Measurements from ENCODE around the gene TSKS. TPM values are rescaled to one million over a fixed set of nuclear protein-coding genes. Genes with fewer than 3 reads are reported as not detected.

Gene TSKS
- polyA plus RNA-seq, 3 donors = 0.37 to 0.81 (median 0.51) TPM

DNA sequence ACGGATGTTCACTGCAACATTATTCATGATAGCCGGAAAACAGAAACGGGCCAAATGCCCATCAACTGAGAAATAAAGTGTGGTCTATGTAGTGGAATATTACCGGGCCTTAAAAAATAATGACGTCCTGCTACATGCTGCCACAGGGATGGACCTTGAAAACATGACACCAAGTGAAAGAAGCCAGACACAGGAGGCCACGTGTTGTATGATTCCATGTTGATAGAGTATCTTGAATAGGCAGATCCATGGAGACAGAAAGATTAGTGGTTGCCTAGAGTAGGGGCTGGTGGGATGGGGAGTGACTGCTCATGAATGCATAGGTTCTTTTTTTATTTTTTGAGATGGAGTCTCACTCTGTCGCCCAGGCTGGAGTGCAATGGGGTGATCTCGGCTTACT lies 7.4 kb upstream of the TSKS start:
- Histone ChIP-seq H3K27me3 (ENCODE audit: control insufficient read depth in 2 of 2, insufficient read depth in 2 of 2, low read length in 2 of 2) (no peaks in the 10 kb centered on the region), H3K4me1 (ENCODE audit: control insufficient read depth in 1 of 2, insufficient read depth in 2 of 2, low read length in 2 of 2) (peaks cover 44 to 47% of the 10 kb centered on the region in 2 donors), H3K36me3 (replicated peaks in 1 of 2; ENCODE audit: control insufficient read depth in 1 of 2, insufficient read depth in 2 of 2, low read length in 2 of 2) (peaks cover under 1 to 15% of the 10 kb centered on the region in 2 donors), H3K4me3 (replicated peaks in 1 of 3; ENCODE audit: low read depth in 2 of 3, low read length in 3 of 3) (no peak overlapping the region), H3K4me2 (replicated peaks; ENCODE audit: extremely low read depth, low read length, poor library complexity, severe bottlenecking) (no peak overlapping the region), H4K20me1 (ENCODE audit: insufficient read depth, low read length) (peaks cover 56% of the 10 kb centered on the region), H2AFZ (ENCODE audit: insufficient read depth, low read depth, low read length, poor library complexity, severe bottlenecking) (no peak overlapping the region), H3K27ac (ENCODE audit: low read depth in 1 of 2, low read length in 2 of 2) (no peak overlapping the region), H3K79me2 (ENCODE audit: insufficient read depth, low read length) (peaks cover 87% of the 10 kb centered on the region), H3K9ac (ENCODE audit: insufficient read depth, low read length, poor library complexity, severe bottlenecking) (no peak overlapping the region), H3K9me3 (replicated peaks in 1 of 2; ENCODE audit: control insufficient read depth in 1 of 2, insufficient read depth in 1 of 2, low read length in 2 of 2) (no peaks in the 10 kb centered on the region)
- TF ChIP-seq, protein P1, sequence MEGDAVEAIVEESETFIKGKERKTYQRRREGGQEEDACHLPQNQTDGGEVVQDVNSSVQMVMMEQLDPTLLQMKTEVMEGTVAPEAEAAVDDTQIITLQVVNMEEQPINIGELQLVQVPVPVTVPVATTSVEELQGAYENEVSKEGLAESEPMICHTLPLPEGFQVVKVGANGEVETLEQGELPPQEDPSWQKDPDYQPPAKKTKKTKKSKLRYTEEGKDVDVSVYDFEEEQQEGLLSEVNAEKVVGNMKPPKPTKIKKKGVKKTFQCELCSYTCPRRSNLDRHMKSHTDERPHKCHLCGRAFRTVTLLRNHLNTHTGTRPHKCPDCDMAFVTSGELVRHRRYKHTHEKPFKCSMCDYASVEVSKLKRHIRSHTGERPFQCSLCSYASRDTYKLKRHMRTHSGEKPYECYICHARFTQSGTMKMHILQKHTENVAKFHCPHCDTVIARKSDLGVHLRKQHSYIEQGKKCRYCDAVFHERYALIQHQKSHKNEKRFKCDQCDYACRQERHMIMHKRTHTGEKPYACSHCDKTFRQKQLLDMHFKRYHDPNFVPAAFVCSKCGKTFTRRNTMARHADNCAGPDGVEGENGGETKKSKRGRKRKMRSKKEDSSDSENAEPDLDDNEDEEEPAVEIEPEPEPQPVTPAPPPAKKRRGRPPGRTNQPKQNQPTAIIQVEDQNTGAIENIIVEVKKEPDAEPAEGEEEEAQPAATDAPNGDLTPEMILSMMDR (IDR thresholded peaks at IDR 0.05) = no peak
- 100% methylated on average over 6 of the region's 8 CpGs for WGBS (ENCODE audit: insufficient coverage)
- Mint-ChIP-seq H3K27ac (peak overlapping the region in 3 of 7 donors; percentile 18 to 45 (median 19)), H3K36me3 (peaks cover 15 to 44% of the 10 kb centered on the region in 2 donors), H3K4me3 (no peak overlapping the region), H3K9me3 (no peaks in the 10 kb centered on the region), H3K27me3 (ENCODE audit: low read depth in 3 of 3) (peaks cover 0 to 2% (median 2%) of the 10 kb centered on the region in 3 donors), H3K4me1 (peaks cover 54% of the 10 kb centered on the region)
- intact Hi-C loops (cut with micrococcal nuclease) = no loop called here
- DNase-seq = no peak

DNA sequence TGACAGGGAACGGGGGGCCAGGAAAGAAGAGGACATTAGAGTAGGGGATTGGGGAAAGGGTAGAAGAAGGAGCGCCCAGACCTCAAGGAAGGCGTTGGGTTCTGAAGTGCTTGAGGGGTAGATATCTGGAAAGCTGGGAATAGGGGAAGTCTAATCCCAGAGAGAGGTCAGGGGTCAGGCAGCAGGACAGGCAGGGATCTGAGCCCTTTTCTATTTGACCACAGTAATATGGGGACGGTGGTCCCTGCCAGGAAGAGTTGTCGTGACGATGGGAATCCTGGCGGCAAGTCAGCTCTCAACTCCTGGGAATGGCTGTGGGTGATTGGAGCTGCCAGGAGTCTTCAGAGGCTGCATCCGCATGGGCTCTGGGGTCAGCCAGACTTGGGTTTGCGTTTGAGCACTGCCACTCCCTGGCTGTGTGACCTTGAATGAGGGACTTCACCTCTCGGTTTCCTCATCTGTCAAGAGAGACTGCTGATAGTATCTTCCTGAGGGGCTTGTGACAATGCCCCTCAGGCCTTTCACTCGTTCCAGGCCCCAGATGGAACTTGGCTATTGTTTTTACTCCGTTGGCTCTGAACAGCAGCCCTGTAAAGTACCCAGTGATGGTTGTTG lies 5.0 kb upstream of the TSKS start:
- Histone ChIP-seq H3K27ac (ENCODE audit: low read depth in 1 of 2, low read length in 2 of 2) (peak overlapping the region in 1 of 2 donors; percentile 88), H4K20me1 (ENCODE audit: insufficient read depth, low read length) (peaks cover 39% of the 10 kb centered on the region), H3K4me1 (ENCODE audit: control insufficient read depth in 1 of 2, insufficient read depth in 2 of 2, low read length in 2 of 2) (peaks cover 30 to 34% of the 10 kb centered on the region in 2 donors), H3K4me3 (replicated peaks in 1 of 3; ENCODE audit: low read depth in 2 of 3, low read length in 3 of 3) (peak overlapping the region; percentile 94 to 99 (median 96)), H3K27me3 (ENCODE audit: control insufficient read depth in 2 of 2, insufficient read depth in 2 of 2, low read length in 2 of 2) (no peaks in the 10 kb centered on the region), H3K9ac (ENCODE audit: insufficient read depth, low read length, poor library complexity, severe bottlenecking) (peak overlapping the region; percentile 90), H3K9me3 (replicated peaks in 1 of 2; ENCODE audit: control insufficient read depth in 1 of 2, insufficient read depth in 1 of 2, low read length in 2 of 2) (no peaks in the 10 kb centered on the region), H3K36me3 (replicated peaks in 1 of 2; ENCODE audit: control insufficient read depth in 1 of 2, insufficient read depth in 2 of 2, low read length in 2 of 2) (peaks cover 0 to 12% of the 10 kb centered on the region in 2 donors), H3K79me2 (ENCODE audit: insufficient read depth, low read length) (peaks cover 63% of the 10 kb centered on the region), H3K4me2 (replicated peaks; ENCODE audit: extremely low read depth, low read length, poor library complexity, severe bottlenecking) (peak overlapping the region; percentile 99), H2AFZ (ENCODE audit: insufficient read depth, low read depth, low read length, poor library complexity, severe bottlenecking) (no peak overlapping the region)
- Mint-ChIP-seq H3K27ac (peak overlapping the region in 5 of 7 donors; percentile 83 to 97 (median 94)), H3K27me3 (ENCODE audit: low read depth in 3 of 3) (peaks cover 0 to 2% (median 2%) of the 10 kb centered on the region in 3 donors), H3K4me1 (peaks cover 38% of the 10 kb centered on the region), H3K9me3 (no peaks in the 10 kb centered on the region), H3K36me3 (peaks cover 11 to 30% of the 10 kb centered on the region in 2 donors), H3K4me3 (peak overlapping the region; percentile 96 to 98)
- no peak for DNase-seq
- TF ChIP-seq, protein P1 (IDR thresholded peaks at IDR 0.05) = no peak
- 87% methylated on average over 10 of the region's 12 CpGs for WGBS (ENCODE audit: insufficient coverage)
- intact Hi-C loops (cut with micrococcal nuclease) = loop anchor here (2.0 to 5.0 kb wide), 5 partner anchors 39 to 127 kb away; partner anchors contain the start of genes MED25 (in 1 of the 2), PNKP (in 1 of the 2) and RRAS (in 1 of the 2)
